Smooth muscle cell (in vitro differentiated cells): ENCODE results near the gene NARS2. TPM values are rescaled to one million over a fixed set of nuclear protein-coding genes. Genes with fewer than 3 reads are reported as not detected.

Experiments used
- DNase-seq: peaks from one replicate; lab custom pipeline; 2025; ENCODE audit not compliant: unreplicated experiment; lab: John Stamatoyannopoulos, UW
- H2AFZ ChIP-seq: fragments of 200-600 bp; sonication (generic); 2 replicates; pipeline ENCODE4 v1.6.0; 2016; ENCODE audit warnings: antibody characterized with exemption, low read depth, mild to moderate bottlenecking
- H3F3A ChIP-seq: fragments of 200-600 bp; sonication (generic); 2 replicates; pipeline ENCODE4 v1.6.0; 2017; ENCODE audit warnings: antibody characterized with exemption, low read depth
- H3K27ac ChIP-seq: fragments of 200-600 bp; sonication (generic); 2 replicates; pipeline ENCODE4 v1.5.1; 2016; ENCODE audit warnings: low read depth, mild to moderate bottlenecking
- H3K27me3 ChIP-seq: fragments of 200-600 bp; sonication (generic); 2 replicates; pipeline ENCODE4 v1.6.1; 2016; ENCODE audit warnings: low read depth, mild to moderate bottlenecking
- H3K36me3 ChIP-seq: fragments of 200-600 bp; sonication (generic); 2 replicates; pipeline ENCODE4 v1.5.1; 2016; ENCODE audit warnings: low read depth
- H3K4me1 ChIP-seq: fragments of 200-600 bp; sonication (generic); 2 replicates; pipeline ENCODE4 v1.5.1; 2016; ENCODE audit warnings: low read depth
- H3K4me2 ChIP-seq: fragments of 200-600 bp; sonication (generic); 2 replicates; pipeline ENCODE4 v1.6.0; 2016; ENCODE audit warnings: mild to moderate bottlenecking
- H3K4me3 ChIP-seq: fragments of 200-600 bp; sonication (generic); 2 replicates; pipeline ENCODE4 v1.5.1; 2016; ENCODE audit warnings: mild to moderate bottlenecking
- H3K79me2 ChIP-seq: fragments of 200-600 bp; sonication (generic); 2 replicates; pipeline ENCODE4 v1.6.0; 2016; ENCODE audit warnings: low read depth, mild to moderate bottlenecking
- H3K9ac ChIP-seq: fragments of 200-600 bp; sonication (generic); 2 replicates; pipeline ENCODE4 v1.6.0; 2016; ENCODE audit warnings: low read depth
- H3K9me3 ChIP-seq: fragments of 200-600 bp; sonication (generic); replicated peaks from 2 replicates; pipeline ENCODE4 v1.5.1; 2016; ENCODE audit warnings: low read depth
- H4K20me1 ChIP-seq: fragments of 200-600 bp; sonication (generic); 2 replicates; pipeline ENCODE4 v1.6.0; 2016; ENCODE audit warnings: low read depth
- WGBS: methylation state at CpG from one replicate; pipeline ENCODE4 v1.1.7; 2016; ENCODE audit warnings: low lambda C conversion rate; 5-methylcytosine and 5-hydroxymethylcytosine counted together
- polyA plus RNA-seq: library from polyadenylated mRNA; unstranded; fragments of >200 nt; fragmentation: Nextera tagmentation; extraction: Ambion mirVana; gene quantifications from 2 replicates; pipeline ENCODE4 v1.2.1, GENCODE V29; 2016
- total RNA-seq: library from RNA; depleted of rRNA; stranded (reverse); fragments of >200 nt; gene quantifications from 2 replicates; pipeline ENCODE4 v1.2.3, GENCODE V29; 2014
- TF ChIP-seq, protein P1 (sequence below): fragments of 200-600 bp; sonication (generic); IDR thresholded peaks from 2 replicates; pipeline ENCODE4 v1.5.1; 2017; ENCODE audit warnings: borderline replicate concordance, mild to moderate bottlenecking, antibody characterized with exemption; ENCODE audit not compliant: insufficient read depth, poor library complexity, severe bottlenecking

NARS2 gene
- total and polyA plus RNA-seq, 2 experiments from 2014 or later: 12.2 to 17.4 TPM

DNA sequence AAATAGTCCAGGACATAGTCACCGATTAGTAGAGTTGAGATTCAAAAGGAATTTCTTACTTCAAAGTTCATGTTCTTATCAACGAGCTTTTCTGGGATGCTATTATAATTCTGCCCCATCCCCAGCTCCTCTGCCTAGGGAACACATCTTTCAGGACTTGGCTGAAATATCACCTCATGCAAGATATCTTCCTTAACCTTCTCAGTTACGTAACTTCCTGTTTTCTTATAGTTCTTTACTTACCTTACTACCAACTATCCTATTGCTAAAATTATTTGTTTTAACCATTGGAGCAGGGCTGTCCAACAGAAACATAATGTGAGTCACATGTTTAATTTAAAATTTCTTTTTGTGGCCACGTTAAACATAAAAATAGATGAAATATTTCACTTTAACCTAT, 2.3 kb downstream of the NARS2 start:
- Histone ChIP-seq H3K36me3 (no peaks in the 10 kb centered on the region), H3K27me3 (no peaks in the 10 kb centered on the region), H3K9me3 (no peaks in the 10 kb centered on the region), H3K4me3 (no peak overlapping the region), H3F3A (no peaks in the 10 kb centered on the region), H3K79me2 (peaks cover 9% of the 10 kb centered on the region), H2AFZ (no peak overlapping the region), H3K9ac (no peak overlapping the region), H3K27ac (no peak overlapping the region), H3K4me1 (peaks cover 10% of the 10 kb centered on the region), H3K4me2 (no peak overlapping the region), H4K20me1 (no peaks in the 10 kb centered on the region)
- no peak for DNase-seq
- 89% methylated on average over 4 of the region's 4 CpGs for WGBS
- TF ChIP-seq, protein P1, sequence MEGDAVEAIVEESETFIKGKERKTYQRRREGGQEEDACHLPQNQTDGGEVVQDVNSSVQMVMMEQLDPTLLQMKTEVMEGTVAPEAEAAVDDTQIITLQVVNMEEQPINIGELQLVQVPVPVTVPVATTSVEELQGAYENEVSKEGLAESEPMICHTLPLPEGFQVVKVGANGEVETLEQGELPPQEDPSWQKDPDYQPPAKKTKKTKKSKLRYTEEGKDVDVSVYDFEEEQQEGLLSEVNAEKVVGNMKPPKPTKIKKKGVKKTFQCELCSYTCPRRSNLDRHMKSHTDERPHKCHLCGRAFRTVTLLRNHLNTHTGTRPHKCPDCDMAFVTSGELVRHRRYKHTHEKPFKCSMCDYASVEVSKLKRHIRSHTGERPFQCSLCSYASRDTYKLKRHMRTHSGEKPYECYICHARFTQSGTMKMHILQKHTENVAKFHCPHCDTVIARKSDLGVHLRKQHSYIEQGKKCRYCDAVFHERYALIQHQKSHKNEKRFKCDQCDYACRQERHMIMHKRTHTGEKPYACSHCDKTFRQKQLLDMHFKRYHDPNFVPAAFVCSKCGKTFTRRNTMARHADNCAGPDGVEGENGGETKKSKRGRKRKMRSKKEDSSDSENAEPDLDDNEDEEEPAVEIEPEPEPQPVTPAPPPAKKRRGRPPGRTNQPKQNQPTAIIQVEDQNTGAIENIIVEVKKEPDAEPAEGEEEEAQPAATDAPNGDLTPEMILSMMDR: no peak

DNA sequence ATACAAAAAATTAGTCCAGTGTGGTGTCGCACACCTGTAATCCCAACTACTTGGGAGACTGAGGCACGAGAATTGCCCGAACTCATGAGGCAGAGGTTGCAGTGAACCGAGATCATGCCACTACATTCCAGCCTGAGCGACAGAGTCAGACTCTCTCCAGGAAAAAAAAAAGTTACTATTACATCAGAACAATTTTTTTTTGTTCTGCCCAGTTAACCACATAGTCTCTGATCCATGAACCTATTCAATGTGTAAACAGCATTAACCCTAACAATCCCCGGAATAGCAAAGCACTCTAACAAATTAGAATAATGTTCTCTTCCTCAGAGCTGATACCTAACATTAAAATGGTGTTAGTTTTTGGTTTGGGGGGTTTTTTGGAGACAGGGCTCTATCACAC, 4.6 kb downstream of the NARS2 start:
- Histone ChIP-seq H3K9me3 (no peaks in the 10 kb centered on the region), H3K27me3 (no peaks in the 10 kb centered on the region), H3K4me1 (no peaks in the 10 kb centered on the region), H3K4me3 (no peak overlapping the region), H2AFZ (no peak overlapping the region), H3K9ac (no peak overlapping the region), H3F3A (no peaks in the 10 kb centered on the region), H3K4me2 (no peak overlapping the region), H3K27ac (no peak overlapping the region), H3K79me2 (peaks cover 9% of the 10 kb centered on the region), H4K20me1 (no peaks in the 10 kb centered on the region), H3K36me3 (no peaks in the 10 kb centered on the region)
- DNase-seq: no peak
- WGBS: 98% methylated on average over 6 of the region's 6 CpGs
- TF ChIP-seq, protein P1: no peak

DNA sequence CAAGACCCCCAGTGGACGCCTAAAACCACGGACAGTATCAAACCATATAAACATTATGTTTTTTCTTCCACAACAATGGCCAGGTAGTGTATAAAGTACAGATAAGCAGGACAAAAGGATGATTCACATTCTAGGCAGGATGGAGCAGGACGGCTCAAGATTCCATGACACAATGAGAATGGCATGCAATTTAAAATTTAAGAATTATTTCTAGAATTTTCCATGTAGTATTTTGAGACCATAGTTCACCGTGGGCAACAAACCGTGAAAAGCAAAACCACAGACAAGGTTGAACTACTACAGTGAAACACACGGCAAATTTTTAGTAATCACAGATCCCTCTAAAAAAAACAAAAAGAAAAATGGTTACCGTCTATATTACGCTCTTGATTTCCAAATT, 7.5 kb downstream of the NARS2 start:
- H3K4me2 ChIP-seq: no peak overlapping the region
- no peak overlapping the region for H3K4me3 ChIP-seq
- no peaks in the 10 kb centered on the region for H3K36me3 ChIP-seq
- H3K79me2 ChIP-seq: peaks cover 5% of the 10 kb centered on the region
- 79% methylated on average over 8 of the region's 8 CpGs for WGBS
- no peaks in the 10 kb centered on the region for H3K27me3 ChIP-seq
- H3K4me1 ChIP-seq: peaks cover 2% of the 10 kb centered on the region
- no peaks in the 10 kb centered on the region for H4K20me1 ChIP-seq
- H3K9ac ChIP-seq: no peak overlapping the region
- H2AFZ ChIP-seq: no peak overlapping the region
- TF ChIP-seq, protein P1: no peak
- H3K27ac ChIP-seq: peak overlapping the region; percentile 63
- no peaks in the 10 kb centered on the region for H3F3A ChIP-seq
- no peaks in the 10 kb centered on the region for H3K9me3 ChIP-seq
- no peak for DNase-seq
